VCaP (cell line): Measurements from ENCODE around the gene TFDP2.

Experiments
- H3K27ac ChIP-seq: fragments of 450-650 bp; 2 replicates; pipeline ENCODE4 v1.5.1; 2017
- CTCF ChIP-seq: fragments of 450-650 bp; conservative IDR thresholded peaks from 2 replicates; pipeline ENCODE4 v1.5.1; 2017; ENCODE audit warnings: mild to moderate bottlenecking, moderate library complexity

The TFDP2 gene

GRCh38 chr3:142159083-142159740, 9.9 kb upstream of the TFDP2 start:
- TF ChIP-seq CTCF = no peak
- no peak overlapping the region for H3K27ac ChIP-seq

- TF ChIP-seq CTCF = no peak
Measured at GRCh38 chr3:142154186-142154585, 4.8 kb upstream of the TFDP2 start.

GRCh38 chr3:142152384-142152783, 3.0 kb upstream of the TFDP2 start:
- peak; percentile 44 for TF ChIP-seq CTCF
- H3K27ac ChIP-seq = no peak overlapping the region

More at GRCh38 chr3:142154186-142154585, 4.8 kb upstream of the TFDP2 start:
- no peak overlapping the region for H3K27ac ChIP-seq

GRCh38 chr3:142151828-142152227, 2.5 kb upstream of the TFDP2 start:
- H3K27ac ChIP-seq = no peak overlapping the region
- no peak for TF ChIP-seq CTCF

- no peak for TF ChIP-seq CTCF
- H3K27ac ChIP-seq = no peak overlapping the region
Measured at GRCh38 chr3:142151240-142151639, 1.9 kb upstream of the TFDP2 start.

GRCh38 chr3:142150271-142150670, 927 bp upstream of the TFDP2 start:
- TF ChIP-seq CTCF = no peak
- no peak overlapping the region for H3K27ac ChIP-seq

GRCh38 chr3:142149673-142149992, 289 bp upstream of the TFDP2 start:
- TF ChIP-seq CTCF = no peak
- peak overlapping the region; percentile 83 for H3K27ac ChIP-seq
